ENCODE data around the gene NUDT6. TPM values are rescaled to one million over a fixed set of nuclear protein-coding genes. Genes with fewer than 3 reads are reported as not detected.
"Not testable (repeated sequence)": the region's sequence is repeated elsewhere in the genome, so short reads cannot be mapped to it uniquely, and the experiment has no call there.

NUDT6 gene
- total RNA-seq, 1 donor: 9.4 TPM

GRCh38 chr4:122879001-122879400 is 43.4 kb downstream of the NUDT6 start:
- DNase-seq (ENCODE audit: low read depth in 2 of 3, low spot score in 2 of 3): no peak

GRCh38 chr4:122876456-122876855 is 45.9 kb downstream of the NUDT6 start:
- no peak for DNase-seq (ENCODE audit: low read depth in 2 of 3, low spot score in 2 of 3)

- DNase-seq (ENCODE audit: low read depth in 2 of 3, low spot score in 2 of 3): no peak
Observed at GRCh38 chr4:122875949-122876348, 46.4 kb downstream of the NUDT6 start.

- DNase-seq (ENCODE audit: low read depth in 2 of 3, low spot score in 2 of 3): no peak
Observed at GRCh38 chr4:122873821-122874593, 48.4 kb downstream of the NUDT6 start.

- DNase-seq (ENCODE audit: low read depth in 2 of 3, low spot score in 2 of 3): no peak
Observed at GRCh38 chr4:122873146-122873545, 49.3 kb downstream of the NUDT6 start.

- not testable (repeated sequence) for DNase-seq (ENCODE audit: low read depth in 2 of 3, low spot score in 2 of 3)
Observed at GRCh38 chr4:122868235-122868634, 54.2 kb downstream of the NUDT6 start.

GRCh38 chr4:122865425-122865824 is 57.0 kb downstream of the NUDT6 start:
- no peak for DNase-seq (ENCODE audit: low read depth in 2 of 3, low spot score in 2 of 3)

- no peak for DNase-seq (ENCODE audit: low read depth in 2 of 3, low spot score in 2 of 3)
Observed at GRCh38 chr4:122863639-122864038, 58.8 kb downstream of the NUDT6 start.

GRCh38 chr4:122861172-122861943 is 61.0 kb downstream of the NUDT6 start:
- no peak for DNase-seq (ENCODE audit: low read depth in 2 of 3, low spot score in 2 of 3)

GRCh38 chr4:122858705-122859104 is 63.7 kb downstream of the NUDT6 start:
- no peak for DNase-seq (ENCODE audit: low read depth in 2 of 3, low spot score in 2 of 3)

- no peak for DNase-seq (ENCODE audit: low read depth in 2 of 3, low spot score in 2 of 3)
Observed at GRCh38 chr4:122857160-122857559, 65.2 kb downstream of the NUDT6 start.

GRCh38 chr4:122855353-122855890 is 67.0 kb downstream of the NUDT6 start:
- no peak for DNase-seq (ENCODE audit: low read depth in 2 of 3, low spot score in 2 of 3)

- no peak for DNase-seq (ENCODE audit: low read depth in 2 of 3, low spot score in 2 of 3)
Observed at GRCh38 chr4:122854447-122855352, 67.7 kb downstream of the NUDT6 start.

GRCh38 chr4:122851568-122851967 is 70.8 kb downstream of the NUDT6 start:
- no peak for DNase-seq (ENCODE audit: low read depth in 2 of 3, low spot score in 2 of 3)

GRCh38 chr4:122849789-122850188 is 72.6 kb downstream of the NUDT6 start:
- DNase-seq (ENCODE audit: low read depth in 2 of 3, low spot score in 2 of 3): not testable (repeated sequence)

- no peak for DNase-seq (ENCODE audit: low read depth in 2 of 3, low spot score in 2 of 3)
Observed at GRCh38 chr4:122847931-122848330, 74.5 kb downstream of the NUDT6 start.

GRCh38 chr4:122845760-122846159 is 76.6 kb downstream of the NUDT6 start:
- no peak for DNase-seq (ENCODE audit: low read depth in 2 of 3, low spot score in 2 of 3)

GRCh38 chr4:122845066-122845465 is 77.3 kb downstream of the NUDT6 start:
- DNase-seq (ENCODE audit: low read depth in 2 of 3, low spot score in 2 of 3): no peak

GRCh38 chr4:122844391-122844790 is 78.0 kb downstream of the NUDT6 start:
- DNase-seq (ENCODE audit: low read depth in 2 of 3, low spot score in 2 of 3): not testable (repeated sequence)

- no peak for DNase-seq (ENCODE audit: low read depth in 2 of 3, low spot score in 2 of 3)
Observed at GRCh38 chr4:122842984-122843531, 79.3 kb downstream of the NUDT6 start.
